GM13976 (cell line): ENCODE measurements around the gene LOXHD1.

ENCODE experiments used
- DNase-seq: peaks from one replicate; pipeline ENCODE4 v3.0.0; 2012; ENCODE audit warnings: low spot score
- CTCF ChIP-seq: IDR thresholded peaks from 2 replicates; pipeline ENCODE4 v1.5.1; 2012; ENCODE audit warnings: borderline replicate concordance, mild to moderate bottlenecking; ENCODE audit not compliant: insufficient read depth; ENCODE audit errors: extremely low read depth, missing control alignments, control extremely low read depth
- in situ Hi-C: fragments of 300-500 bp; cut with MboI; formaldehyde crosslinking; loops from one replicate; pipeline ENCODE4 v1.12.0; 2022; ENCODE audit warnings: low sequenced_read_pairs, mixed read lengths, inconsistent platforms; ENCODE audit not compliant: unreplicated experiment

LOXHD1 gene

GRCh38 chr18:46554406-46555080 lies 102.5 kb downstream of the LOXHD1 start:
- no peak for TF ChIP-seq CTCF
- DNase-seq: no peak
- in situ Hi-C loops: no loop called here

- in situ Hi-C loops: no loop called here
- no peak for DNase-seq
- no peak for TF ChIP-seq CTCF
These were observed 106.4 kb downstream of the LOXHD1 start for GRCh38 chr18:46550609-46551008.

- in situ Hi-C loops: no loop called here
- no peak for TF ChIP-seq CTCF
- no peak for DNase-seq
These were observed 109.5 kb downstream of the LOXHD1 start for GRCh38 chr18:46547520-46547919.

- in situ Hi-C loops: no loop called here
- DNase-seq: no peak
- no peak for TF ChIP-seq CTCF
These were observed 110.8 kb downstream of the LOXHD1 start for GRCh38 chr18:46546111-46546640.

GRCh38 chr18:46542545-46542944 lies 114.5 kb downstream of the LOXHD1 start:
- TF ChIP-seq CTCF: no peak
- in situ Hi-C loops: no loop called here
- DNase-seq: no peak

- TF ChIP-seq CTCF: no peak
These were observed 115.3 kb downstream of the LOXHD1 start for GRCh38 chr18:46541626-46542189.

GRCh38 chr18:46538376-46538775 lies 118.6 kb downstream of the LOXHD1 start:
- TF ChIP-seq CTCF: no peak
- no peak for DNase-seq
- in situ Hi-C loops: no loop called here

More at GRCh38 chr18:46541626-46542189, 115.3 kb downstream of the LOXHD1 start:
- no peak for DNase-seq
- in situ Hi-C loops: no loop called here
